Mucosa of stomach (tissue), 1 donor: ENCODE data around the gene FRMPD1.
A peak's percentile ranks its signal among the peaks of the same experiment; 100 is the strongest.

ENCODE experiments used
- H3K27me3 ChIP-seq: one replicate; pipeline ENCODE4 v1.7.0; 2013; ENCODE audit warnings: mild to moderate bottlenecking, low read length; ENCODE audit not compliant: control insufficient read depth, insufficient read depth
- H3K36me3 ChIP-seq: one replicate; pipeline ENCODE4 v1.7.0; 2013; ENCODE audit warnings: low read length; ENCODE audit not compliant: control insufficient read depth, insufficient read depth
- H3K4me1 ChIP-seq: one replicate; pipeline ENCODE4 v1.7.0; 2013; ENCODE audit warnings: mild to moderate bottlenecking, low read length; ENCODE audit not compliant: control insufficient read depth, insufficient read depth
- H3K4me3 ChIP-seq: one replicate; pipeline ENCODE4 v1.7.0; 2013; ENCODE audit warnings: low read length
- H3K9ac ChIP-seq: one replicate; pipeline ENCODE4 v1.7.0; 2013; ENCODE audit warnings: mild to moderate bottlenecking, low read length, moderate library complexity
- H3K9me3 ChIP-seq: one replicate; pipeline ENCODE4 v1.7.0; 2013; ENCODE audit warnings: mild to moderate bottlenecking, low read length, moderate library complexity; ENCODE audit not compliant: control insufficient read depth
- donor health status: Pancreatic carcinoma.

Gene FRMPD1

GRCh38 chr9:37775216-37775919 lies 124.6 kb downstream of the FRMPD1 start:
- Histone ChIP-seq H3K9me3 (no peaks in the 10 kb centered on the region), H3K4me3 (no peak overlapping the region), H3K27me3 (no peaks in the 10 kb centered on the region), H3K36me3 (no peaks in the 10 kb centered on the region), H3K9ac (no peak overlapping the region), H3K4me1 (no peaks in the 10 kb centered on the region)

- Histone ChIP-seq H3K9me3 (no peaks in the 10 kb centered on the region), H3K36me3 (no peaks in the 10 kb centered on the region), H3K27me3 (no peaks in the 10 kb centered on the region), H3K9ac (no peak overlapping the region), H3K4me3 (no peak overlapping the region), H3K4me1 (no peaks in the 10 kb centered on the region)
Measured at GRCh38 chr9:37776328-37776727, 125.6 kb downstream of the FRMPD1 start.

GRCh38 chr9:37778534-37778933 lies 127.8 kb downstream of the FRMPD1 start:
- Histone ChIP-seq H3K9me3 (no peaks in the 10 kb centered on the region), H3K9ac (no peak overlapping the region), H3K36me3 (no peaks in the 10 kb centered on the region), H3K27me3 (no peaks in the 10 kb centered on the region), H3K4me1 (no peaks in the 10 kb centered on the region), H3K4me3 (no peak overlapping the region)

- Histone ChIP-seq H3K4me1 (peaks cover 8% of the 10 kb centered on the region), H3K36me3 (no peaks in the 10 kb centered on the region), H3K4me3 (peak overlapping the region; percentile 85), H3K27me3 (peaks cover 9% of the 10 kb centered on the region), H3K9ac (peak overlapping the region; percentile 77), H3K9me3 (no peaks in the 10 kb centered on the region)
Measured at GRCh38 chr9:37784291-37784615, 133.5 kb downstream of the FRMPD1 start.

GRCh38 chr9:37784616-37785483 lies 134.1 kb downstream of the FRMPD1 start, which contains the start of gene EXOSC3:
Gene EXOSC3, minus strand, starts transcription at chr9:37785064. Its CDS starts 20 bp downstream, at chr9:37785044.
- H3K9me3 ChIP-seq = no peaks in the 10 kb centered on the region
- peak within 1 kb of the TSS; percentile 77 for H3K9ac ChIP-seq
- peaks cover 9% of the 10 kb centered on the region for H3K27me3 ChIP-seq
- H3K4me1 ChIP-seq = peaks cover 8% of the 10 kb centered on the region
- no peaks in the 10 kb centered on the region for H3K36me3 ChIP-seq
- H3K4me3 ChIP-seq = peak within 1 kb of the TSS; percentile 85

GRCh38 chr9:37787059-37787458 lies 136.3 kb downstream of the FRMPD1 start:
- no peak overlapping the region for H3K4me3 ChIP-seq
- peaks cover 9% of the 10 kb centered on the region for H3K27me3 ChIP-seq
- H3K9me3 ChIP-seq = no peaks in the 10 kb centered on the region
- peaks cover 8% of the 10 kb centered on the region for H3K4me1 ChIP-seq
- no peaks in the 10 kb centered on the region for H3K36me3 ChIP-seq
- H3K9ac ChIP-seq = no peak overlapping the region

- no peaks in the 10 kb centered on the region for H3K36me3 ChIP-seq
- H3K4me1 ChIP-seq = peaks cover 8% of the 10 kb centered on the region
- H3K9ac ChIP-seq = no peak overlapping the region
- no peaks in the 10 kb centered on the region for H3K9me3 ChIP-seq
- H3K4me3 ChIP-seq = no peak overlapping the region
- H3K27me3 ChIP-seq = peaks cover 9% of the 10 kb centered on the region
Measured at GRCh38 chr9:37788332-37788731, 137.6 kb downstream of the FRMPD1 start.

GRCh38 chr9:37790096-37790495 lies 139.3 kb downstream of the FRMPD1 start:
- Histone ChIP-seq H3K4me3 (no peak overlapping the region), H3K36me3 (no peaks in the 10 kb centered on the region), H3K4me1 (no peaks in the 10 kb centered on the region), H3K9me3 (no peaks in the 10 kb centered on the region), H3K27me3 (peaks cover 9% of the 10 kb centered on the region), H3K9ac (no peak overlapping the region)

GRCh38 chr9:37792122-37792521 lies 141.4 kb downstream of the FRMPD1 start:
- H3K4me1 ChIP-seq = no peaks in the 10 kb centered on the region
- no peak overlapping the region for H3K9ac ChIP-seq
- no peak overlapping the region for H3K4me3 ChIP-seq
- peaks cover 3% of the 10 kb centered on the region for H3K27me3 ChIP-seq
- H3K36me3 ChIP-seq = no peaks in the 10 kb centered on the region
- H3K9me3 ChIP-seq = no peaks in the 10 kb centered on the region

GRCh38 chr9:37796232-37796631 lies 145.5 kb downstream of the FRMPD1 start:
- Histone ChIP-seq H3K4me1 (no peaks in the 10 kb centered on the region), H3K36me3 (no peaks in the 10 kb centered on the region), H3K27me3 (no peaks in the 10 kb centered on the region), H3K9me3 (no peaks in the 10 kb centered on the region), H3K9ac (no peak overlapping the region), H3K4me3 (no peak overlapping the region)
